Activated effector memory CD4-positive, alpha-beta T cell treated with Interleukin-2 at 50 U/mL for 16 hours (primary cell): ENCODE measurements around the gene DPP4.
A peak's percentile ranks its signal among the peaks of the same experiment; 100 is the strongest.

Experiments
- DNase-seq: peaks from one replicate; pipeline ENCODE4 v3.0.0-alpha.2; 2020

Gene DPP4

GRCh38 chr2:162014751-162015150, 59.3 kb downstream of the DPP4 start:
- no peak for DNase-seq

- no peak for DNase-seq
Measured at GRCh38 chr2:162013514-162014475, 60.2 kb downstream of the DPP4 start.

- no peak for DNase-seq
Measured at GRCh38 chr2:162012565-162013058, 61.4 kb downstream of the DPP4 start.

- no peak for DNase-seq
Measured at GRCh38 chr2:162011706-162012564, 62.1 kb downstream of the DPP4 start.

GRCh38 chr2:162009543-162009942, 64.5 kb downstream of the DPP4 start:
- no peak for DNase-seq

GRCh38 chr2:162007447-162008040, 66.5 kb downstream of the DPP4 start:
- no peak for DNase-seq

- DNase-seq: no peak
Measured at GRCh38 chr2:162006337-162006736, 67.7 kb downstream of the DPP4 start.

GRCh38 chr2:162004031-162004430, 70.0 kb downstream of the DPP4 start:
- DNase-seq: no peak

GRCh38 chr2:162002623-162003235, 71.3 kb downstream of the DPP4 start:
- DNase-seq: no peak

GRCh38 chr2:162000431-162000830, 73.6 kb downstream of the DPP4 start:
- DNase-seq: no peak

- no peak for DNase-seq
Measured at GRCh38 chr2:161999321-161999720, 74.7 kb downstream of the DPP4 start.

GRCh38 chr2:161998857-161999256, 75.2 kb downstream of the DPP4 start:
- DNase-seq: no peak

- no peak for DNase-seq
Measured at GRCh38 chr2:161997916-161998471, 76.0 kb downstream of the DPP4 start.

- DNase-seq: no peak
Measured at GRCh38 chr2:161995553-161996016, 78.4 kb downstream of the DPP4 start.

GRCh38 chr2:161994761-161995520, 79.1 kb downstream of the DPP4 start:
- DNase-seq: no peak

- DNase-seq: peak; percentile 57
Measured at GRCh38 chr2:161992531-161992930, 81.5 kb downstream of the DPP4 start.

GRCh38 chr2:161991991-161992390, 82.0 kb downstream of the DPP4 start:
- no peak for DNase-seq

- no peak for DNase-seq
Measured at GRCh38 chr2:161990741-161991140, 83.3 kb downstream of the DPP4 start.

- DNase-seq: no peak
Measured at GRCh38 chr2:161990036-161990435, 84.0 kb downstream of the DPP4 start.

- no peak for DNase-seq
Measured at GRCh38 chr2:161988589-161988988, 85.4 kb downstream of the DPP4 start.

GRCh38 chr2:161987311-161987710, 86.7 kb downstream of the DPP4 start:
- DNase-seq: no peak
